ENCODE data around the gene PNPLA1.

PNPLA1 gene

DNA sequence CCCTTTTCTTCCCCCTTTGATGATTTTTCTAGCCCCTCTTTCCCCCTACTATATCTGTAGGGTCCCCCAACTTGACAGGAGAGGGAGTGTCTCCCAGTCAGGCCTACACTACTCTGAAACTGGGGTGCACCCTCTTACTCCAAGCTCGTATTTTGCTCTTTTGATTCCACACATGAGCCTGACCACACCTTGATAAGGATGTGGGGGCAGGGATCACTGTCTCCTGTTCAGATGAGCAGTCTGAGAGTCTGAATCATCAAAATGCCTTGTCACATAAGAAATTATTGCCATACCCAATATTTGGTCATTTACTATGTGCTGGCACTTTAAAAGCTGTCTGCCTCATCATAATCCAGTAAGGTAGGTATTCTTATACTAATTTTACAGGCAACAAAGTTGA is 15.9 kb downstream of the PNPLA1 start:
- TF ChIP-seq ZNF274 (IDR thresholded peaks at IDR 0.05; ENCODE audit: low read depth, low read length) (no peak), YY1 (IDR thresholded peaks at IDR 0.05; ENCODE audit: insufficient read depth, insufficient read length) (no peak), SUZ12 (IDR thresholded peaks at IDR 0.05; ENCODE audit: extremely low read depth, insufficient read depth, insufficient read length) (no peak)
- H3K9ac ChIP-seq (ENCODE audit: insufficient read length, low read depth): no peak overlapping the region
- DNase-seq (ENCODE audit: low read depth, low spot score): no peak
- H3K4me3 ChIP-seq (ENCODE audit: insufficient read length, low read depth): no peak overlapping the region
- no peaks in the 10 kb centered on the region for H3K9me3 ChIP-seq (ENCODE audit: insufficient read depth, low read length)
- peaks cover 6% of the 10 kb centered on the region for H3K4me1 ChIP-seq (ENCODE audit: insufficient read depth, insufficient read length)
- H3K27me3 ChIP-seq (ENCODE audit: insufficient read depth, insufficient read length): no peaks in the 10 kb centered on the region
- no peaks in the 10 kb centered on the region for H3K36me3 ChIP-seq (ENCODE audit: insufficient read depth, insufficient read length, low read length)

DNA sequence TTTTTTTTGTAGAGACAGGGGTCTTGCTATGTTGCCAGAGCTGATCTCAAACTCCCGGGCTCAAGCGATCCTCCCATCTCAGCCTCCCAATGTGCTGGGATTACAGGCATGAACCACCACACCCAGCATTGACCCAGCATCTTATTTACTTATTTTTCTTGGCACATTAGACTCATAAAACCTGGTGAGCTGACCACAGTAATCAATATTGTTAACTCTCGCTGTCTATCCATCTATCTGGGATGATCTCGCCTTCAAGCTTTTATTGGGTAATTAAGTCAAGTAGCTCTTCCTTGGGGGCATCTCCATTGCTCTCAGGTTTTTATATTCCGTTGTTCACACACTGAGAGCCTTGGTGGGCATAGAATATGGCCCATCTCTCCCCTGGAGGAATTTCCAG is 17.0 kb downstream of the PNPLA1 start:
- TF ChIP-seq YY1 (IDR thresholded peaks at IDR 0.05; ENCODE audit: insufficient read depth, insufficient read length) (no peak), SUZ12 (IDR thresholded peaks at IDR 0.05; ENCODE audit: extremely low read depth, insufficient read depth, insufficient read length) (no peak), ZNF274 (IDR thresholded peaks at IDR 0.05; ENCODE audit: low read depth, low read length) (no peak)
- no peak overlapping the region for H3K9ac ChIP-seq (ENCODE audit: insufficient read length, low read depth)
- no peak for DNase-seq (ENCODE audit: low read depth, low spot score)
- H3K27me3 ChIP-seq (ENCODE audit: insufficient read depth, insufficient read length): no peaks in the 10 kb centered on the region
- no peaks in the 10 kb centered on the region for H3K9me3 ChIP-seq (ENCODE audit: insufficient read depth, low read length)
- no peak overlapping the region for H3K4me3 ChIP-seq (ENCODE audit: insufficient read length, low read depth)
- H3K4me1 ChIP-seq (ENCODE audit: insufficient read depth, insufficient read length): peaks cover 10% of the 10 kb centered on the region
- no peaks in the 10 kb centered on the region for H3K36me3 ChIP-seq (ENCODE audit: insufficient read depth, insufficient read length, low read length)

DNA sequence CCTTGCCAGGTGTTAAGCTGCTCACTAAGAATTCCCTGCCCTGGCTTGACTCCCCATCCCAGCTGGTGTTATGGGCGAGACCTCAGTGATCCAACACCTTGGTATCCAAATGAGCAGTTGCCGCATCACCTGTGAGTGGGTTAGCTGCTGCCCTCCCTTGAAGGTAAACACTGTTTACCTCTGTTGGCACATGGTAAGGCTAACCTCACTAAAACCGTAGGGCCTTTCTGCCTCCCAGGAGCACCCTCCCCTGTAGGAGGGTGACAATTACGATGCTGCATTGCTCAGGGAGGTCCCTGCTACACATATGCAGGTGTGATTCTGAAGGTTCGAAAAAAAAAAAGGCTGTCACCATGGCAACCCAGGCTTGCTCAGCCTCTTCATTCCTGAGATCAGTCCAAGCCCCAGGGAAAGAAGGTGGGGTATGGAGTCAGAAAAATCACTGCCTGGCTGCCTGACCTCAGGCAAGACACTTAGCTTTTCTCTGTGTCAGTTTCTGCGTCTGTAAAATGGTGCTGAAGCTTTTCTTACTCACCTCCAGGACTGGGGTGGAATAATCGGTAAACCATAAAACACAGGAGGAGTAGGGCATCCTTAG is 19.5 kb downstream of the PNPLA1 start:
- no peaks in the 10 kb centered on the region for H3K36me3 ChIP-seq (ENCODE audit: insufficient read depth, insufficient read length, low read length)
- H3K9ac ChIP-seq (ENCODE audit: insufficient read length, low read depth): no peak overlapping the region
- H3K27me3 ChIP-seq (ENCODE audit: insufficient read depth, insufficient read length): no peaks in the 10 kb centered on the region
- no peaks in the 10 kb centered on the region for H3K9me3 ChIP-seq (ENCODE audit: insufficient read depth, low read length)
- TF ChIP-seq ZNF274 (IDR thresholded peaks at IDR 0.05; ENCODE audit: low read depth, low read length) (no peak), SUZ12 (IDR thresholded peaks at IDR 0.05; ENCODE audit: extremely low read depth, insufficient read depth, insufficient read length) (no peak), YY1 (IDR thresholded peaks at IDR 0.05; ENCODE audit: insufficient read depth, insufficient read length) (no peak)
- H3K4me1 ChIP-seq (ENCODE audit: insufficient read depth, insufficient read length): peaks cover 10% of the 10 kb centered on the region
- no peak overlapping the region for H3K4me3 ChIP-seq (ENCODE audit: insufficient read length, low read depth)
- DNase-seq (ENCODE audit: low read depth, low spot score): peak; percentile 54

DNA sequence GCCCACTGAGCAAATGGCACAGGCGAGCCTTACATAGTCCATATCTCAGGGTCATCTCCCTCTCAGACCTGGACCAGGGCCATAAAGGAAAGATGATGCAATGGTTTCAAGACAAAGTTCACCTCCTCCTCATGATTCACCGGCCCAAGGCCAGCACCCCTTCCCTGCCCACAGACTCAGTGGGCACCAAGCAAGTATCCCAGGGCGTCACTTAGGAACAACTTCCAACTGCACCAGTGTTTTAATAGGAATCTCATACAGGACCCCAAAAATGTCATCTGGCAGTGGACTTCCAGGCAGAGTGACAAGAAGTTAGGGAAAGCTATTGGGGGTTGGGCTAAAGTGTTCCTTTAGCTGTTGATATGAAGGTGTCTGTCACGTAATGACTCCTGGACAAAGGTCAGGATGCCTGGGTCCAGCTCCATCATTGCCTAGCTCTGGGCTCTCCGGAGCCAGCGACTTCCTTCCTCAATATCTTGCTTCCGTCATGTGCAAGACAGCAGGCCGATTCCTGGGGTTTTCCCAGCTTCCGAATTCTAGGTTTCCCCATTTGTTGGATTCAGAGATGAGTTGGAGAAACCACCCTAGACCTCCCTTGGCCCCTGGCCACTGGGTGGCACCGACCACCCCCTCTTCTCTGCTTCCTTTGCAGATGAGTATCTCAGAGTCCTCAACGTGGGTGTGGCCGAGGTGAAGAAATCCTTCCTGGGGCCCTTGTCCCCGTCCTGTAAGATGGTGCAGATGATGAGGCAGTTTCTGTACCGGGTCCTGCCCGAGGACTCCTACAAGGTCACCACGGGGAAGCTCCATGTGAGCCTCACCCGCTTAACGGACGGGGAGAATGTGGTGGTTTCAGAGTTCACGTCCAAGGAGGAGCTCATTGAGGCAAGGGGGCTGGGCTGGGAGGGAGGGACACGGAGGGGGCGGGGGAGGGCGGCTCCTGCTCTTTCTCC is 21.1 kb downstream of the PNPLA1 start:
- Histone ChIP-seq H3K4me3 (ENCODE audit: insufficient read length, low read depth) (no peak overlapping the region), H3K9ac (ENCODE audit: insufficient read length, low read depth) (no peak overlapping the region), H3K4me1 (ENCODE audit: insufficient read depth, insufficient read length) (peaks cover 10% of the 10 kb centered on the region), H3K27me3 (ENCODE audit: insufficient read depth, insufficient read length) (no peaks in the 10 kb centered on the region), H3K9me3 (ENCODE audit: insufficient read depth, low read length) (no peaks in the 10 kb centered on the region), H3K36me3 (ENCODE audit: insufficient read depth, insufficient read length, low read length) (no peaks in the 10 kb centered on the region)
- no peak for DNase-seq (ENCODE audit: low read depth, low spot score)
- TF ChIP-seq YY1 (IDR thresholded peaks at IDR 0.05; ENCODE audit: insufficient read depth, insufficient read length) (no peak), SUZ12 (IDR thresholded peaks at IDR 0.05; ENCODE audit: extremely low read depth, insufficient read depth, insufficient read length) (no peak), ZNF274 (IDR thresholded peaks at IDR 0.05; ENCODE audit: low read depth, low read length) (no peak)

DNA sequence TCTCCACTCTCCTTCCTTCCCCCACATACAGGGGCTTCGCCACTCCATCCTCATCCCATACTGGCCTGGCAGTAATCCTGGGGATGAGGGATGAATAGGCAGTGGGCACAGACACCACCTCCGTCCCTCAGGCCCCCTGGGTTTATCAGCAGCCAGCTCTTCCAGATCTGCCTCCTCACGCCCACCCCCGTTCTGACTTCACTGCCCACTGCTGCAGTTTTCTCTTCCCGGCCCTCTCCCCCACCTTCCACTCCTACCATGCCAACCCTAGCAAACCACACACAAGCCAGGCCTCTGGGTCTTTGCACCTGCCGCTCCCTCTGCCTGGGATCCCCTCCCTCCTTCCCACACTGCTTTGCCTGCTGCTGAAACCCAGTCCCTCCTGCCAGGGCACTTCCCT is 22.3 kb downstream of the PNPLA1 start:
- DNase-seq (ENCODE audit: low read depth, low spot score): no peak
- Histone ChIP-seq H3K27me3 (ENCODE audit: insufficient read depth, insufficient read length) (no peaks in the 10 kb centered on the region), H3K9me3 (ENCODE audit: insufficient read depth, low read length) (no peaks in the 10 kb centered on the region), H3K9ac (ENCODE audit: insufficient read length, low read depth) (no peak overlapping the region), H3K36me3 (ENCODE audit: insufficient read depth, insufficient read length, low read length) (no peaks in the 10 kb centered on the region), H3K4me3 (ENCODE audit: insufficient read length, low read depth) (no peak overlapping the region), H3K4me1 (ENCODE audit: insufficient read depth, insufficient read length) (peaks cover 10% of the 10 kb centered on the region)
- TF ChIP-seq SUZ12 (IDR thresholded peaks at IDR 0.05; ENCODE audit: extremely low read depth, insufficient read depth, insufficient read length) (no peak), ZNF274 (IDR thresholded peaks at IDR 0.05; ENCODE audit: low read depth, low read length) (no peak), YY1 (IDR thresholded peaks at IDR 0.05; ENCODE audit: insufficient read depth, insufficient read length) (no peak)

DNA sequence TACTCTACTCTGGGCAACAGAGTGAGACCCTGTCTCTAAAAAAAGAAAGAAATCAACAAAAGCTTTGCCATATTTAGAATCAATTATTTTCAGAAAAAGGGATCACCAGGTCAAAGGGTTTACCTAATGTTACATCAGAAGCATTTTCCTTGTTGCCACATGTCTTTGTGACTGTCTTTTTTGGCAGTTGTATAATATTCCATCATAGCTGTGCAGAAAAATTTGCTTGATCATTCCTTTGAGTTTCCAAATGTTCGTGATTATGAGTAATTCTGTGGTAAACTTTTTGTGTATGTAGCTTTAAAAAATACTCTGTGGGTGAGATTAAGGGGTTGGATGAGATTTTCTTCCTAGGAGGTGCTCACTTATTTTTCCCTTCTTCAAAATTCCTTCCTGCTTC is 26.4 kb downstream of the PNPLA1 start:
- Histone ChIP-seq H3K36me3 (ENCODE audit: insufficient read depth, insufficient read length, low read length) (no peaks in the 10 kb centered on the region), H3K4me1 (ENCODE audit: insufficient read depth, insufficient read length) (peaks cover 3% of the 10 kb centered on the region), H3K27me3 (ENCODE audit: insufficient read depth, insufficient read length) (no peaks in the 10 kb centered on the region), H3K9me3 (ENCODE audit: insufficient read depth, low read length) (no peaks in the 10 kb centered on the region), H3K9ac (ENCODE audit: insufficient read length, low read depth) (no peak overlapping the region), H3K4me3 (ENCODE audit: insufficient read length, low read depth) (no peak overlapping the region)
- DNase-seq (ENCODE audit: low read depth, low spot score): no peak
- no peak for TF ChIP-seq ZNF274 (IDR thresholded peaks at IDR 0.05; ENCODE audit: low read depth, low read length)

DNA sequence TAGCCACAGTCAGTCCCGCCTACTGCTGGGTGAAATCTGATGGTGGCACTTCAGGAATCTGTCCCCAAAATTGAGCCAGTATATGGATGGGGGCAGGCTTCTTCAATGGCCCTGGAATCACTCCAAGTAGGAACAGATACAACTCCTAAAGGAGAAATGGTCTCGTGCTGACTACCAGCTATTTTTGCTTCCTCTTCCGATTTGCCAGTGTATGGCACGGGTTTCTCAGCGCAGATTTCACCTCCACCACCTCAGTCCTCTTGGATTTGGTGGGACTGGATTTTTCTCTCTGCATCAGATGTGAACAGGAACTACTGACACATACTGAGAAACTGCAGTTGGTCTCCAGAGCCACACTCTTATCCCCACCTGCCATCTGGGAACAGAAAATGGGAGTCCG is 27.2 kb downstream of the PNPLA1 start:
- H3K27me3 ChIP-seq (ENCODE audit: insufficient read depth, insufficient read length): no peaks in the 10 kb centered on the region
- H3K36me3 ChIP-seq (ENCODE audit: insufficient read depth, insufficient read length, low read length): no peaks in the 10 kb centered on the region
- H3K9ac ChIP-seq (ENCODE audit: insufficient read length, low read depth): no peak overlapping the region
- no peak for DNase-seq (ENCODE audit: low read depth, low spot score)
- no peaks in the 10 kb centered on the region for H3K4me1 ChIP-seq (ENCODE audit: insufficient read depth, insufficient read length)
- H3K4me3 ChIP-seq (ENCODE audit: insufficient read length, low read depth): no peak overlapping the region
- TF ChIP-seq YY1 (IDR thresholded peaks at IDR 0.05; ENCODE audit: insufficient read depth, insufficient read length) (no peak), ZNF274 (IDR thresholded peaks at IDR 0.05; ENCODE audit: low read depth, low read length) (no peak), SUZ12 (IDR thresholded peaks at IDR 0.05; ENCODE audit: extremely low read depth, insufficient read depth, insufficient read length) (no peak)
- H3K9me3 ChIP-seq (ENCODE audit: insufficient read depth, low read length): no peaks in the 10 kb centered on the region

All from NT2/D1 (cell line).